Astrocyte of the hippocampus (primary cell): ENCODE results near the gene ADAD2.
"Not testable (repeated sequence)": the region's sequence is repeated elsewhere in the genome, so short reads cannot be mapped to it uniquely, and the experiment has no call there.

ENCODE experiments used
- DNase-seq: peaks from one replicate; pipeline ENCODE4 v3.0.0; 2011; ENCODE audit warnings: low read depth, low spot score

The ADAD2 gene

GRCh38 chr16:84195201-84196093 lies 4.5 kb downstream of the ADAD2 start:
- DNase-seq, result no peak

DNA sequence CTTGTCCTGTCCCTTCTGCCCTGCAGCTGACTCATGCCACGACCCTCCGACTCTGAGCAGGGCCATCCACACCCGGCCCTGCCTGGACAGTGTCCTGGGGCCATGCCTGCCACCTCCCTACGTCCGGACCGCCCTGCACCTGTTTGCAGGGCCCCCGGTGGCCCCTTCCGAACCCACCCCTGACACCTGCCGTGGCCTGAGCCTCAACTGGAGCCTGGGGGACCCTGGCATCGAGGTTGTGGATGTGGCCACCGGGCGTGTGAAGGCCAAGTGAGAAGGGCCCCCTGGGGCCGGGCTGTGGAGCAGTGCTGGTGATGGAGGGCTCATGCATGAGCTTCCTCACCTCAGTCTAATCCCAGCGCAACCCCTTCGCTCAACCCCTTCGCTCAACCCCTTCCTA lies 5.1 kb downstream of the ADAD2 start:
- DNase-seq, result no peak

DNA sequence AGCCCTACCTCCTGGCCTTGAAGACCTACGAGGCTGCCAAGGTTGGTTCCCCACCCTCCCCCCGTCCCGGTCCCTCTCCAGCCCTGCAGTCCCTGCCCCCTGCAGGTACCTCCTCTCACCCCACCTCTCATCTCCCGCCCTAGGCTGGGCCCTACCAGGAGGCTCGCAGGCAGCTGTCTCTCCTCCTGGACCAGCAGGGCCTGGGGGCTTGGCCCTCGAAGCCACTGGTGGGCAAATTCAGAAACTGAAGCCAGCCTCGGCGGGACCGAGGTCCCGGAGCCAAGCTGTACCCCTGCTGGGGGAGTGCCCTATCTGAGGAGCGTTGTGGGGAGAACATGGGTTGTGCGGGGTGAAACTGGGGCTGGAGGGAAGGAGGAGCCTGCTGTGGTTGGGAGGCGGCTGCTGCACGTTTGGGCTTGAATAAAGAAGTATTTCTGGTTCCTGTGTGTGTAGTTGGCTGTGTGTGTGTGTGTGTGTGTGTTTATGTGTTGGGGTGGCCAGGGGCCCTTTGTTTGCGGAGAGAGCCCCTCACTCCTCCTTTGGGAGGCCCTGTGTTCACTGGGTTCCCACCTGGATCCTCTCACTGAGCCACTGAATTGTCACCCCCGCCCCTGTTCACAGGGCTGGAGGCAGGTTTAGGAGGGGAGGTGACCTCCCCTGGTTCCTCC lies 5.9 kb downstream of the ADAD2 start:
- DNase-seq, result no peak

GRCh38 chr16:84197466-84198128 lies 6.6 kb downstream of the ADAD2 start:
- DNase-seq, result no peak

- peak; percentile 72 for DNase-seq
These were observed 7.4 kb downstream of the ADAD2 start for GRCh38 chr16:84198401-84198800.

GRCh38 chr16:84199097-84199496 lies 8.1 kb downstream of the ADAD2 start:
- DNase-seq, result no peak

- no peak for DNase-seq
These were observed 8.9 kb downstream of the ADAD2 start for GRCh38 chr16:84199861-84200260.

GRCh38 chr16:84204551-84204950 lies 13.6 kb downstream of the ADAD2 start:
- not testable (repeated sequence) for DNase-seq

DNA sequence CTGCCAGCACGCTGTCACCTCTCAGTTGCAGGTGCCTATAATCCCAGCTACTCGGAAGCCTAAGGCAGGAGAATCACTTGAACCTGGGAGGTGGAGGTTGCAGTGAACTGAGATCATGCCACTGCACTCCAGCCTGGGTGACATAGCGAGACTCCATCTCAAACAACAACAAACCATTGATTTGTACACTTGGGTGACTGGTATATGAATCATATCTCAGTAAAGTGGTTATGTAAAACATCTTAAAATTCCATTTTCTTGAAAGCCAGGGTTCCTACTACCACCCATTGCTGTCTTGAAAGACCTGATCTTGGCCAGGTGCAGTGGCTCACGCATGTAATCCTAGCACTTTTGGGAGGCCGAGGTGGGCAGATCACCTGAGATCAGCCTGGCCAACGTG lies 14.2 kb downstream of the ADAD2 start:
- not testable (repeated sequence) for DNase-seq

DNA sequence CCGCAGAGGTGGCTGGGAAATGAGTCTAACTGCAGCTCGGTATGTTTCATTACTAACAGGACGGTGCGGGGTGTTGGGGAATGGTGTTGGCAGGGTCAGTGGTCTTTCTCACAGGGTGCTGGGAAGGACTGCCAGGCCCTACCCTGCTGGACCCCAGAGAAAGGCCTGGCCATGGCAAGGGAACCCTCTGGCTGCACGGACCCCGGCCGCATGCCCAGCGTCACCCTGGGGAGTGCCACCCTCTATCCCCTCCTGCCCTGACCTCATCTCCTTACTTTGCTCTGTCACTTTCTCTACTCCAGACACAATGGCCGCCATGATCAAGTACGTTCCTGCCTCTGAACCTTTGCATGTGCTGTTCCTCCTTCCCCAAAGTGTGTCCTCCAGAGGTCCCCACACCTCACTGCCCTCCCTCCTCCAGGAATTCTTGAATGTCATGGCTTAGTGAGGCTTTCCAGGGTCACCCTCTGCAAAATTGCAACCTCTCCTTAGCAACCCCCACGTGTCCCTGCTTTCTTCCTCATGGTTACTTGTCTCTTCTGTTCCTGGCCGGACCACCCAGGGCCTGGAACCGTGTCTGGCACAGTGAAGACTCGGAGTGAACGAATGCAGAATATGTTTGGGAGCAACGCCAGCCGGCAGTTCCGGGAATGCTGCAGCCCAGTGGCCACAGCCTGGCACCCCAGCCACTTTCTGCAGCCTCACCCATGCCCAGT lies 15.2 kb downstream of the ADAD2 start:
- DNase-seq, result no peak

DNA sequence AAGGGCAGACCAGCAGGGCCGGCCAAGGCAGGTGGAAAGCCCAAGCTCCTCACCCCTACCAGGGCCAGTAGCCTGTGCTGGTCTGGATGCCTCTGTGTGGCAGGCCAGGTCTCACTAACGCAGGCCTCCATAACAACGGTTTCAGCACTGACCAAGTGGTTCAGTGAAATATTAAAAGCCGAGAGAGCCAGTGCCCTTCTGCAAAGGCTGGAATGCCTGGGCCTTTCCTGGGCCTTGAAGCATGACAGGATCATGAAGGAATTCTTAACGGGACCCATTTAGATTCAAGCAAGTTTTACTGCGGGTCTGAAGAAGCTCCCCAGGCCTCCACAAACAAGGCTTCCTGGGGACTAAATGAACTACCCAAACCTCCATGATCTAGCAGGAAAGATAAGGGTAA lies 16.3 kb downstream of the ADAD2 start:
- no peak for DNase-seq

DNA sequence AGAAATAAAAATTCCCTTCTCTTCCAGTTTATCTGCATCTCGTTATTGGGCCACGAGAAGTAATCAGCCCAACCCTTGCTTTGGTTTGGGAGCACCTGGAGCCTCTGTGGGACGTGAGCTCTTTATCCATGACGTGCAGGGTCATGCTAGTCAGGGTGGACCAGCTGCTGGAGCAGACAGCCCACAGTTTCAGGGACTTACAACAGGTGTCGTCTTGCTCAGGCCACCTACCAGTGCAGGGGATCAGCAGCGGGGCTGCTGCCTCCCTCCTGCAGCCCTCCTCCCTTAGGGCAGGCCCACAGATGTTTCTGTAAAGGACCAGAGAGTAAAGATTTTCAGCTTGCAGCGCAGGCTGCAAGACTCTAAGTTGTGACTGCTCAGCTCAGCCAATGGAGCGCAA lies 16.9 kb downstream of the ADAD2 start:
- DNase-seq, result no peak

DNA sequence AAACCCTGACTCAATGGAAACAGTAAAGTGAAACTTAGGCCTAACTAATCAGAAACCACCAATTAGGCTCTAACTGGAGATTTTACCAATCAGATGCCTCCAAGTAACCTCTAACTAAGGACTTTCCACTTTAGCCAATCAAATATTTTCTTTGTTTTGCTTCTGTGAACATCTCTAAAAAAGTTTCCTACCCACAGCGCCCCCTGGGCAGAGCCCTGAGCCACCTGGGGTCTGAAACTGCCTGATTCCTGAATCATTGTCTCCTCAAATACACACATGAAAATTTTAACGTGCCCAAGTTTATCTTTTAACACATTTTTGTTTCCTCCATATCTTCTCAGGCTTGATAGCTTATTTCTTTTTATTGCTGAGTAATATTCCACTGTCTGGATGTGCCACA lies 19.0 kb downstream of the ADAD2 start:
- DNase-seq, result no peak

DNA sequence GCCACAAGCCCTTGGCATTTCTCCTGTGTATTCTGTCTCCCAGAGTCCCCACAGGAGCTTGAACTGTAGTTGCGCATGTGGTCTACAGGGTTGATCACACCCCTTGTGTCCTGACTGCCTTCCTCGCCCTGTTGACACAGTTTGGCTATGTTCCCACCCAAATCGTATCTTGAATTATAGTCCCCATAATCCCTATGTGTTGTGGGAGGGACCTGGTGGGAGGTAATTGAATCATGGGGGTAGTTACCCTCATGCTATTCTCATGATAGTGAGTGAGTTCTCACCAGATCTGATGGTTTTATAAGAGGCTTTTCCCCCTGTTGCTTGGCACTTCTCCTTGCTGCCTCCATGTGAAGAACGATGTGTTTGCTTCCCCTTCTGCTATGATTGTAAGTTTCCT lies 21.2 kb downstream of the ADAD2 start:
- no peak for DNase-seq

DNA sequence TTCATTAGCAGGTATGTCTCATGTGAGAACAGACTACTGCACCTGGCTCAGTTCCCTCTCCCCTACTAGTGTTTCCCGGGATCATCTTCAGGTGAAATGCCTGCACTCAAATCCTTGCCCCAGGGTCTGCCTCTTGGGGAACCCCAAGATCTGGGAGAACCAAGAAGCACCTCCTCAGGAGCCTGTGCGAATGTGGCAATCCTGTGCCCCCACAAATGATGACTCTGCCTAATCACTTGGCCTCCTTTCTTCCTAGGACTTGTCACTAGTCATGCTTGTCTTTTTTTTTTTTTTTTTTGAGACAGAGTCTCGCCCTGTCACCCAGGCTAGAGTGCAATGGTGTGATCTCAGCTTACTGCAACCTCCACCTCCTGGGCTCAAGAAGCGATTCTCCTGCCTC lies 21.7 kb downstream of the ADAD2 start:
- no peak for DNase-seq

- no peak for DNase-seq
These were observed 23.6 kb downstream of the ADAD2 start for GRCh38 chr16:84214451-84215066.

GRCh38 chr16:84215531-84215930 lies 24.6 kb downstream of the ADAD2 start:
- DNase-seq, result no peak

- DNase-seq, result not testable (repeated sequence)
These were observed 25.2 kb downstream of the ADAD2 start for GRCh38 chr16:84216144-84216543.

- no peak for DNase-seq
These were observed 27.3 kb downstream of the ADAD2 start for GRCh38 chr16:84218176-84218823.

GRCh38 chr16:84218956-84219355 lies 28.0 kb downstream of the ADAD2 start:
- no peak for DNase-seq

DNA sequence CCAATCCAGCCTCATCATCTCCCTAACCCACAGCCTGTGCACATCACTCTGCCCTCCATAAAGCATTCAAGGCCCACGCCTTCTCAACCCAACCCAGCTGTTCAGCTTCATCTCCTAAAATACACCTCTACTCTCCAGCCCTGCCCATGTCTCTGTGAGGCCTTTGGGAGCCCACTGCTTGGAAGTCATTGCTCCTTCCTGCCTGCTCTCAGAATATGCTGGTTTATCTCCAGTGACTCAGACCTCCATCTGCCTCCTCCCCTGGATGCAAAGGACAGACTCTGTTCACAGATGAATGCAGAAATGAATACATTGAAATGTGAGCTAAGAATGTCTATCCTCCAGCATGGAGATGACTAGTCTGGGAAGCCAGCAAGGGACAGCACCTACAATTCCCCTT lies 29.9 kb downstream of the ADAD2 start:
- peak; percentile 34 for DNase-seq
